GM19035 (cell line): ENCODE data around the gene PTPN4.

ENCODE experiments used
- ATAC-seq: cut with Tn5 transposase; IDR thresholded peaks from one replicate; pipeline ENCODE4 v1.9.1; 2021; ENCODE audit not compliant: unreplicated experiment

Gene PTPN4

GRCh38 chr2:119759451-119760236 is at the start of gene PTPN4:
Gene PTPN4, plus strand, starts transcription at chr2:119759922. Its CDS starts 49,932 bp downstream, at chr2:119809854.
- peak; percentile 91 for ATAC-seq

- ATAC-seq = no peak
Measured at GRCh38 chr2:119710281-119710680, 49.4 kb upstream of the PTPN4 start.

GRCh38 chr2:119711352-119711751 is 48.4 kb upstream of the PTPN4 start:
- no peak for ATAC-seq

GRCh38 chr2:119712571-119712970 is 47.2 kb upstream of the PTPN4 start:
- ATAC-seq = no peak

- ATAC-seq = no peak
Measured at GRCh38 chr2:119713819-119714490, 45.8 kb upstream of the PTPN4 start.

GRCh38 chr2:119715409-119716283 is 44.1 kb upstream of the PTPN4 start:
- ATAC-seq = no peak

- ATAC-seq = no peak
Measured at GRCh38 chr2:119716284-119716672, 43.4 kb upstream of the PTPN4 start.

- ATAC-seq = no peak
Measured at GRCh38 chr2:119718501-119719260, 41.0 kb upstream of the PTPN4 start.

- ATAC-seq = no peak
Measured at GRCh38 chr2:119719261-119719627, 40.5 kb upstream of the PTPN4 start.

GRCh38 chr2:119721043-119721442 is 38.7 kb upstream of the PTPN4 start:
- ATAC-seq = no peak

- ATAC-seq = no peak
Measured at GRCh38 chr2:119721462-119721861, 38.3 kb upstream of the PTPN4 start.

- no peak for ATAC-seq
Measured at GRCh38 chr2:119721904-119722303, 37.8 kb upstream of the PTPN4 start.

GRCh38 chr2:119723186-119723585 is 36.5 kb upstream of the PTPN4 start:
- no peak for ATAC-seq

GRCh38 chr2:119723784-119724467 is 35.8 kb upstream of the PTPN4 start:
- ATAC-seq = no peak

GRCh38 chr2:119724656-119725485 is 34.9 kb upstream of the PTPN4 start:
- no peak for ATAC-seq

GRCh38 chr2:119727493-119727892 is 32.2 kb upstream of the PTPN4 start:
- ATAC-seq = no peak

- ATAC-seq = no peak
Measured at GRCh38 chr2:119728421-119728820, 31.3 kb upstream of the PTPN4 start.

GRCh38 chr2:119730671-119731177 is 29.0 kb upstream of the PTPN4 start:
- no peak for ATAC-seq

- no peak for ATAC-seq
Measured at GRCh38 chr2:119731983-119732382, 27.7 kb upstream of the PTPN4 start.
